ENCODE data around the gene ATP8B4.

ATP8B4 gene

DNA sequence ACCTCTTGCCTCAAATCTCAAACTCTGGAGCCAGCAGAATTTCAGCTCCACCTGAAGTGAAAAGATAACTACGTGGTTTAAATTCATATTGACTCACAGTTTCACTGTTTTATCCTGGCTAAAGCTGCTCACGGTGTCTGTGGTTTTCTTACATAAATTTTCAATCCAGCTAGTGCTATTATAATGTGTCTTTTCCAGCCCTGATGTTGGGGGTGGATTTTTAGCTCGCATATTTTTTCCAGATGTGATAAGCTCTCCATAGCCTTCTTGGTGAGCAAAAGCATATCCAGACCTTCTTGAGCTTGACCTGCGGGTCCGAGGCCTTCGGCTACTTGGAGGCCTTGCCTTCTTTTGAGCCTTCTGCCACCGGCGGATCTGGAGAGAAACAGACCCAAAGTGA is 258.9 kb downstream of the ATP8B4 start:
- no peak for DNase-seq (ENCODE audit: low spot score)
- Histone ChIP-seq H3K27ac (peak overlapping the region in 1 of 2 donors; percentile 6), H3K4me3 (no peak overlapping the region)
- no peak for TF ChIP-seq CTCF (IDR thresholded peaks at IDR 0.05)

GRCh38 chr15:49857496-49858475 is 261.2 kb downstream of the ATP8B4 start:
- peak overlapping the region in 1 of 2 donors; percentile 15 for H3K27ac ChIP-seq
- no peak overlapping the region for H3K4me3 ChIP-seq
- TF ChIP-seq CTCF (IDR thresholded peaks at IDR 0.05) = no peak
- no peak for DNase-seq (ENCODE audit: low spot score)

- no peak for TF ChIP-seq CTCF (IDR thresholded peaks at IDR 0.05)
- DNase-seq (ENCODE audit: low spot score) = no peak
- Histone ChIP-seq H3K27ac (peak overlapping the region in 1 of 2 donors; percentile 75), H3K4me3 (no peak overlapping the region)
These were observed 263.0 kb downstream of the ATP8B4 start for GRCh38 chr15:49855917-49856637.

- TF ChIP-seq CTCF (IDR thresholded peaks at IDR 0.05) = no peak
- DNase-seq (ENCODE audit: low spot score) = no peak
- Histone ChIP-seq H3K4me3 (no peak overlapping the region), H3K27ac (no peak overlapping the region)
These were observed 266.3 kb downstream of the ATP8B4 start for GRCh38 chr15:49852756-49853155.

DNA sequence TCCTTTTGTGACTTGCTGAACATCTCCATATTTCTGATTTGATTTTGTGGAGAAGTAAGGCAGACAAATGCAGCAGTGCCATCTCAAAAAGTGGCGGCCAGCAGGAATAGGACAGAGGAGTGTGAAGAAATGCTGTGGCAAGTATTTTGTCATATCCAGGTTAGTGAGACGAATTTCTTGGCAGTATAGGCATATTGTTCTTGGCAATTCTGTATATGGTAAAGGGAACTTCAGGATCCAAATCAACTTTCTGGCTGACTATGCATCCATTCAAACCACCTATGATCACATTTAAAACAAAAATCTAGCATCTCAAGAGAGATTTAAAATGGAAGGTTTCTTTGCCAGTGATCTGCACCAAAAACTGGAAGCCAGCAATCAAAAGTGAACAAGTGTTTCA is 270.2 kb downstream of the ATP8B4 start:
- no peak overlapping the region for H3K4me3 ChIP-seq
- no peak for TF ChIP-seq CTCF (IDR thresholded peaks at IDR 0.05)
- DNase-seq (ENCODE audit: low spot score) = no peak
- H3K27ac ChIP-seq = peak overlapping the region; percentile 29 to 65

GRCh38 chr15:49848282-49848724 is 270.7 kb downstream of the ATP8B4 start:
- TF ChIP-seq CTCF (IDR thresholded peaks at IDR 0.05) = no peak
- H3K4me3 ChIP-seq = no peak overlapping the region
- H3K27ac ChIP-seq = peak overlapping the region; percentile 64 to 65
- no peak for DNase-seq (ENCODE audit: low spot score)

Data from coronary artery (tissue), 2 donors.